HL-60/S4 treated with phorbol 12-myristate 13-acetate at 8.2 ng/mL for 4 days and 3 days (cell line): ENCODE measurements around the gene SPPL3.
"Not testable (repeated sequence)": the region's sequence is repeated elsewhere in the genome, so short reads cannot be mapped to it uniquely, and the experiment has no call there.

Experiments used
- in situ Hi-C: fragments of 300-500 bp; cut with MboI; formaldehyde crosslinking; loops from 2 replicates; pipeline ENCODE4 v1.15.0; 2022; ENCODE audit warnings: low sequenced_read_pairs

The SPPL3 gene, protein sequence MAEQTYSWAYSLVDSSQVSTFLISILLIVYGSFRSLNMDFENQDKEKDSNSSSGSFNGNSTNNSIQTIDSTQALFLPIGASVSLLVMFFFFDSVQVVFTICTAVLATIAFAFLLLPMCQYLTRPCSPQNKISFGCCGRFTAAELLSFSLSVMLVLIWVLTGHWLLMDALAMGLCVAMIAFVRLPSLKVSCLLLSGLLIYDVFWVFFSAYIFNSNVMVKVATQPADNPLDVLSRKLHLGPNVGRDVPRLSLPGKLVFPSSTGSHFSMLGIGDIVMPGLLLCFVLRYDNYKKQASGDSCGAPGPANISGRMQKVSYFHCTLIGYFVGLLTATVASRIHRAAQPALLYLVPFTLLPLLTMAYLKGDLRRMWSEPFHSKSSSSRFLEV

GRCh38 chr12:120904197-120904773 lies at the start of gene SPPL3:
SPPL3 (minus strand) TSS chr12:120904358; CDS start chr12:120903867, 491 bp downstream.
- in situ Hi-C loops = no loop called here

DNA sequence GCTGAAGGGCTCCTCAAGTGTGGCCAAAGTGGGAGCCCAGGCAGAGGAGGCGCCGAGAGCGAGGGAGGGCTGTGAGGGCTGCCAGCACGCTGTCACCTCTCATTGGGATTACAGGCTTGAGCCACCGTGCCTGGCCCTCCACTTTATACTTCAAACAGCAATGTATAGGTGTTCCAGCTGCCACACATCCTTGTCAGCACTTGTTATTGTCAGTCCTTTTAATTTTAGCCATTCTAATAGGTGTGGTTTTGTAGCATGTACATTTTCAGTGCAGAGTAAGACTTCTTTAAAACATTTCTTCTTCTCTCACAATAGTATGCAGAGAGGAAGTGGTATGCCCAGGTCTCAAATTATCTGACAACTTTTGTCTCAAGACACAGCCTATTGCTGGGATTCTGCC lies 46.6 kb upstream of the SPPL3 start:
- in situ Hi-C loops = loop anchor here (25.0 kb wide), 1 partner anchor 364 kb away; the partner anchor contains the start of gene POP5

DNA sequence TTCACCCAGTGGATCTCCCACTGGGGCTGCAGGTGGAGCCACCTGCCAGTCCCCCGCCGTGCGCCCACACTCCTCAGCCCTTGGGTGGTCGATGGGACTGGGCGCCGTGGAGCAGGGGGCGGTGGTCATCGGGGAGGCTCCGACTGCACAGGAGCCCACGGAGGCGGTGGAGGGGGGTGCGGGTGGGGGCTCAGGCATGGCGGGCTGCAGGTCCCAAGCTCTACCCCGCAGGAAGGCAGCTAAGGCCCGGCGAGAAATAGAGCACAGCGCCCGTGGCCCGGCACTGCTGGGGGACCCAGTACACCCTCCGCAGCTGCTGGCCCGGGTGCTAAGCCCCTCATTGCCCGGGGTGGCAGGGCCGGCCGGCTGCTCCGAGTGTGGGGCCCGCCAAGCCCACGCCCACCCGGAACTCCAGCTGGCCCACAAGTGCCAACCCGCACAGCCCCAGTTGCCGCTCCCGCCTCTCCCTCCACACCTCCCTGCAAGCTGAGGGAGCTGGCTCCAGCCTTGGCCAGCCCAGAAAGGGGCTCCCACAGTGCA lies 46.2 kb upstream of the SPPL3 start:
- in situ Hi-C loops = loop anchor here (25.0 kb wide), 1 partner anchor 363 kb away; the partner anchor contains the start of gene POP5

GRCh38 chr12:120945516-120945915 lies 41.4 kb upstream of the SPPL3 start:
- in situ Hi-C loops = not testable (repeated sequence)

GRCh38 chr12:120944645-120945217 lies 40.6 kb upstream of the SPPL3 start:
- in situ Hi-C loops = no loop called here

GRCh38 chr12:120943482-120943881 lies 39.3 kb upstream of the SPPL3 start:
- in situ Hi-C loops = no loop called here

- in situ Hi-C loops = no loop called here
Observed at GRCh38 chr12:120941846-120942405, 37.8 kb upstream of the SPPL3 start.

DNA sequence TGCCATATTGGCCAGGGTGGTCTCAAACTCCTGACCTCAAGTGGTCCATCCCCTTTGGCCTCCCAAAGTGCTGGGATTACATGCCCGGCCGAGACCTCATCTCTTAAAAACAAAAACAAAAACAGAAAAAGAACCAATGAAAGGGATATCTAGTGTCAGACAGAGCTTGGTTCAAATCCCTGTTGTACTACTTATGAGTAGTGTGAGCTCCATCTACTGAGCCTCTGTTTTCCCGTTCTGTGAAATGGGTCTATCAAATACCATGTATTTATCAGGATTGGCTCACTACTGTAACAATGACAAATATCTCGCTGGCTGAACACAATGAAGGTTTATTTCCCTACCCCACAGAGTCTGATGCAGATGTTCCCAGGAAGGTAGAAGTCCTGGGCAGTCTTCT lies 37.3 kb upstream of the SPPL3 start:
- in situ Hi-C loops = no loop called here

DNA sequence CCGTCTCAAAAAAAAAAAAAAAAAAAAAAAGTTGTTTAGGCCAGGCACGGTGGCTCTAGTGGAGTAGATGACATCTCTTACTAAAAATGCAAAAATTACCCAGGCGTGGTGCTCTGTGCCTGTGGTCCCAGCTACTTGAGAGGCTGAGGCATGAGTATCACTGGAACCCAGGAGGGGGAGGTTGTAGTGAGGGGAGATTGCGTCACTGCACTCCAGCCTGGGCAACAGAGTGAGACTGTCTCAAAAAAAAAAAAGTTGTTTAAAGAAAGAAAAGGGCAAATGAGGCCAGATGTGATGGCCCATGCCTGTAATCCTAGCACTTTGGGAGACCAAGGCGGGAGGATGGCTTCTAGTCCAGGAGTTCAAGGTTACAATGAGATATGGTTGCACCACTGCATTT lies 36.6 kb upstream of the SPPL3 start:
- in situ Hi-C loops = no loop called here

DNA sequence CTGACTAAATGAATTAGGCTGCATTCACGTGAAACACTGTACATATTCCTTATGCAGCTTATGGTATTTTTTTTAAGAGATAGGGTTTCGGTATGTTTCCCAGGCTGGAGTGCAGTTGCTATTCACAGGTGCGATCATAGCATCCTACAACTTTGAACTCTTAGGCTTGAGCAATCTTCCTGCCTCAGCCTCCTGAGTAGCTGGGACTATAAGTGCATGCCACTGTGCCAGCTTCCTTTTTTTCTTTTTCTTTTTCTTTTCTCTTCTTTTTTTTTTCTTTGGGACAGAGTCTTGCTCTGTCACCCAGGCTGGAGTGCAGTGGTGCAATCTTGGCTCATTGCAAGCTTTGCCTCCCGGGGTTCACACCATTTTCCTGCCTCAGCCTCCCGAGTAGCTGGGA lies 35.8 kb upstream of the SPPL3 start:
- in situ Hi-C loops = no loop called here

DNA sequence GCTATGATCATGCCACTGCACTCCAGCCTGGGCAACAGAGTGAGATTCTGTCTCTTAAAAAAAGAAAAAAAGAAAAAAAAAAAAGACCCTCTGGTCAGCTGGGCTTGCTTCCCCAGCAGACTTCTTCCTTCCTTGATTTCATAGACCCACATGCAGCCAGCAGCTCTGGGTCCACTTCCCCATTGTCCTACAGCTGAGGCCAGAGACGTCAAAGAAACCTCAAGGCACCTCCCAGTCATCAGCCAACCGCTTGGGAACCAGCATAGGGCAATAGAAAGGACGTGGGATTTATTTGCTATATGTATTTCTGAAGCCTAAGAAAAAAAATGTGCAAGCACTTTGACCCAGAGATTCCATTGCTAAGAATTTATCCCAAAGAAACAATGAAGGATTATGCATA lies 35.4 kb upstream of the SPPL3 start:
- in situ Hi-C loops = no loop called here

DNA sequence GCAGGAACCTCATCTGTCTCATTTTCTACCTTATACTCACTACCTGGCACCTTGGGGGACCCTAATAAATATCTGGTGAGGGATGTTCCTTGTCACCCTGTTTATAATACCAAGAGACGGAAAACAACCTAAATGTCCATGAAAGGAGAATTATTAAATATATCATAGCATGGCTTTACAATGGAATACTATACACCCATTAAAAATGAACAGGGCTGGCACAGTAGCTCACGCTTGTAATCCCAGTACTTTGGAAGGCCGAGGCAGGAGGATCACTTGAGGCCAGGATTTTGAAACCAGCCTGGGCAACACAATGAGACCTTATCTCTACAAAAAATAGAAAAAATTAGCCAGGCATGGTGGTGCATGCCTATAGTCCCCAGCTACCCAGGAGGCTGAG lies 34.3 kb upstream of the SPPL3 start:
- in situ Hi-C loops = no loop called here

DNA sequence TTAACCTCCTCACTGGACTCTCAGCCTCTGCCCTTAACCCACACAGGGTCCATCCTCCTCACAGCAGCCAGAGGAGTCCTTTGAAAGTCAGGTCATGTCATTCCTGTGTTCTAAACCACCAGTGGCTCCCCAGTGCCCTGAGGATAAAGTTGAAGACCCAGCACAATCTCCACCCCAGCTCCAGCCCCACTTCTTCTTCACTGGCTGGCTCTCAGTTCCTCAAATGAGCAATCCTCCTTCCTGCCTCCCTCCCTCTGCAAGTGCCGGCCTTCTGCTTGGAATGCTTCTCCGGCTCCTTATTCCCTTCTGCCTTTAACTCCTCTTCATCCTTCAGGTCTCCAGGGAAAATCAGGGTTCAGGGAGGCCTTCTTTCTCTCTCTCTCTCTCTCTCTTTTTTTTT lies 32.0 kb upstream of the SPPL3 start:
- in situ Hi-C loops = no loop called here

DNA sequence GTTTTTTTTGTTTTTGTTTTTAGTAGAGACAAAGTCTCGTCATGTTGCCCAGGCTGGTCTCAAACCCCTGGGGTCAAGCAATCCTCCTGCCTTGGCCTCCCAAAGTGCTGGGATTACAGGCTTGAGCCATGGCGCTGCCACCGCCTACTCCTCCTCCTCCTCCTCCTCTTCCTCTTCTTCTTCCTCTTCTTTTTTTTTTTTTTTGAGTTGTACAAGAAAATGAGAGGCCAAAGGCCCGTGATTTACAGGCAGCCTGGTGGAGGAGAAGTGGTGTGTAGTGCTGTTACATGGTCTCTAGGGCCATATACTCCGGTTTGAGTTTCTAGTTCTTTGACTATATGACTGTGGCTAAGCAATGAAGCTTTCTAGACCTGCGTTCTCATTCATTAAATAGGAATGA lies 29.6 kb upstream of the SPPL3 start:
- in situ Hi-C loops = no loop called here

DNA sequence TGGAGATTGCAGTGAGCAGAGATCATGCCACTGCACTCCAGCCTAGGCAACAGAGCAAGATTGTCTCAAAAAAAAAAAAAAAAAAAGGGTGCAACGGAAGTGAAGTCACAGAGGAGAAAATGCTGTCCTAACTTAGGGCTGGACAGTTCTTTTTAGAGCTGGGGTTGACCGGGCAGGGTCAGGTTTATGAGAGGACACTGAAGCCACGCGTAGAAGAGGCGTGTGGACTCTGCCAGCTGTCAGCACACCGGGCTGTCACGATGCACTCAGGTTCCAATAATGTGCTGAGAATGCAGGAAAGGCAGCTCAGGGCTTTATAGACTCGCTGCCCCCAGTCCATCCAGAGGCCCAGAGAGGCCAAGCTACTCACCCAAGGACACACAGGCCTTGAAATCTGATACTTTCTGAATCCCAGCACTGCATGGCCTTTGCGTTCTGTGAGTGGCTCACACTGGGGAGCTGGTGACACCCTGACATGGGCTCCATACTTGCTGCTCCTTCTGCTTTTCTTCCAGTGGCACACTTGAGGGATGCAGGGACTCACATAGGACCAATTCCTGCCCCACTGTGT lies 28.9 kb upstream of the SPPL3 start:
- in situ Hi-C loops = no loop called here

GRCh38 chr12:120932058-120932457 lies 27.9 kb upstream of the SPPL3 start:
- in situ Hi-C loops = no loop called here

- in situ Hi-C loops = no loop called here
Observed at GRCh38 chr12:120930032-120930431, 25.9 kb upstream of the SPPL3 start.

DNA sequence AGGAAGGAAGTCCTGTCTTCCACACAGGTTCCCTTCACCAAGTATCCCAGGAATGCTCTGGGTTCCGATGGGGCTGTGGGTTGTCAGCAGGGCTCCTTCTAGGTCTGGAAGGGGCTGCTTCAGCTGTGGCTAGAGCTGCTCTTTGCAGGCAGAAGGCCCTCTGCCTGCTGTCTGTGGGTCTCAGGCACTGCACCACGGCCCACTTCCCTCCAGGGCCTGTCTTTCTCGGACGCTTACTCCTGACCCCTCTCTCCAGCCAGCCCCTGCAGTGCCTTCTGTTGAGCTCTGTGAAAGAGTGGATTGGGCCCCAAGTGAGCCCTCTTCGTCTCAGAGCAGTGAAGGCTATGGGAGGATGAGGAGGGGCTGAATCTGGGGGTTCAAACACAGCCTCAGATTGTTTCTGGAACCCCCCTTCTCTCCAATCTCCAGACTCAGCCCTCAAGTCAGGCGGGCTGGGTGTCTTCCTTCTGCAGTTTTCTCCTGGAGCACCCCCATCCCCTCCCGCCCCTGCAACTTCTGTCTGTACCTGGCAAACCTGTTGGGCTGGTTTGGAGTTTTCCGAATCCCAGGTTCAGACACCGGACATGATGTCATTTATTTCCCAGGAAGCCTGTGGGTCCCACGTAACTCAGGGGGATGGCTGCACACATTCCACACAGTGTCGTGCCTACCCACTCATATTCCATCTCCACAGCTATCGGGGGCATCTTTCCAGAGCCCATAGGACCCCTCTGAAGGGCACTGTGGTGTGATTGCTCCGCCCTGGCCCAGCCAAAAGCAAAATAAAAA lies 24.9 kb upstream of the SPPL3 start:
- in situ Hi-C loops = no loop called here

- in situ Hi-C loops = no loop called here
Observed at GRCh38 chr12:120925740-120926563, 21.8 kb upstream of the SPPL3 start.

GRCh38 chr12:120922279-120922678 lies 18.1 kb upstream of the SPPL3 start:
- in situ Hi-C loops = no loop called here
